Measurements from ENCODE around the gene NR6A1. TPM values are rescaled to one million over a fixed set of nuclear protein-coding genes. Genes with fewer than 3 reads are reported as not detected.

The NR6A1 gene
- total and polyA plus RNA-seq, 2 of the 13 experiments (the other 11 are each of a cell fraction or from before 2014, with no cell fraction given): 28.1 to 31.5 TPM

GRCh38 chr9:124506931-124507879 is 263.9 kb downstream of the NR6A1 start, which contains the start of gene NR5A1 (continued):
- TF ChIP-seq SNAPC2 (CRISPR knock-in tag; IDR thresholded peaks at IDR 0.05) (peak; percentile 10; the same call in 1 of the 2 replicates), TBX3 (IDR thresholded peaks at IDR 0.05; ENCODE audit: borderline replicate concordance) (peak; percentile 35; the same call in 1 of the 2 replicates), ETV6 (CRISPR knock-in tag; conservative IDR thresholded peaks at IDR 0.05) (peak; percentile 72; the same call in 1 of the 2 replicates), SIN3A (IDR thresholded peaks at IDR 0.05; ENCODE audit: borderline replicate concordance, low read depth, low read length) (0 out of 2 replicates have a peak, but pooled peaks have one; percentile 47), HMGXB4 (CRISPR knock-in tag; IDR thresholded peaks at IDR 0.05; ENCODE audit: borderline replicate concordance in 1 of 2, low read depth in 1 of 2) (peak; percentile 77 to 91), FOSL2 (CRISPR knock-in tag; IDR thresholded peaks at IDR 0.05) (peak; percentile 36), RAD21 (CRISPR knock-in tag; IDR thresholded peaks at IDR 0.05) (no peak; the same call in 1 of the 2 replicates), HDAC1 (CRISPR knock-in tag; IDR thresholded peaks at IDR 0.05) (peak; percentile 24), ZNF550 (CRISPR knock-in tag; IDR thresholded peaks at IDR 0.05; ENCODE audit: borderline replicate concordance) (no peak), THRA (CRISPR knock-in tag; IDR thresholded peaks at IDR 0.05; ENCODE audit: borderline replicate concordance) (peak; percentile 7; the same call in 1 of the 2 replicates), ZNF790 (CRISPR knock-in tag; IDR thresholded peaks at IDR 0.05; ENCODE audit: borderline replicate concordance) (no peak), PAX8 (CRISPR knock-in tag; IDR thresholded peaks at IDR 0.05; ENCODE audit: borderline replicate concordance) (no peak), ZNF891 (CRISPR knock-in tag; IDR thresholded peaks at IDR 0.05) (peak; percentile 62; the same call in 1 of the 2 replicates), KAT8 (CRISPR knock-in tag; IDR thresholded peaks at IDR 0.05) (peak; percentile 71; the same call in 1 of the 2 replicates), ZNF432 (CRISPR knock-in tag; IDR thresholded peaks at IDR 0.05; ENCODE audit: borderline replicate concordance) (no peak), MEF2D (CRISPR knock-in tag; IDR thresholded peaks at IDR 0.05) (peak; percentile 51; the same call in 1 of the 2 replicates), EED (CRISPR knock-in tag; IDR thresholded peaks at IDR 0.05) (no peak; the same call in 1 of the 2 replicates), ARHGAP35 (CRISPR knock-in tag; IDR thresholded peaks at IDR 0.05; ENCODE audit: borderline replicate concordance) (peak; percentile 58; the same call in 1 of the 2 replicates), KLF16 (CRISPR knock-in tag; IDR thresholded peaks at IDR 0.05) (peak in 1 of 2 experiments; percentile 54; a peak in 1 of 4 replicates), SMAD1 (CRISPR knock-in tag; IDR thresholded peaks at IDR 0.05; ENCODE audit: borderline replicate concordance, low read depth) (0 out of 2 replicates have a peak, but pooled peaks have one; percentile 25), ZNF839 (CRISPR knock-in tag; IDR thresholded peaks at IDR 0.05; ENCODE audit: borderline replicate concordance) (0 out of 2 replicates have a peak, but pooled peaks have one; percentile 22), FOXK1 (CRISPR knock-in tag; IDR thresholded peaks at IDR 0.05; ENCODE audit: borderline replicate concordance, low read depth) (peak; percentile 38; the same call in 1 of the 2 replicates), ZNF747 (CRISPR knock-in tag; IDR thresholded peaks at IDR 0.05; ENCODE audit: borderline replicate concordance) (peak; percentile 46; the same call in 1 of the 2 replicates), ZZZ3 (CRISPR knock-in tag; IDR thresholded peaks at IDR 0.05; ENCODE audit: borderline replicate concordance) (peak; percentile 92; the same call in 1 of the 2 replicates)
